Ovary (tissue), 3 donors: ENCODE data around the gene TPK1.

Experiments
- CTCF ChIP-seq, 3 donors: fragments of 450-650 bp in 2 of 3; fragments of 200-600 bp in 1 of 3; IDR thresholded peaks; one replicate each; pipeline versions ENCODE4 v1.5.1 to v1.8.0; 2016 to 2022; ENCODE audit warnings: antibody characterized with exemption in 3 of 3, mild to moderate bottlenecking in 1 of 3
- EP300 ChIP-seq: sonication (generic); formaldehyde crosslinking; IDR thresholded peaks from one replicate; pipeline ENCODE4 v1.6.1; 2017; ENCODE audit warnings: antibody characterized with exemption
- POLR2A ChIP-seq: fragments of 450-650 bp; IDR thresholded peaks from one replicate; pipeline ENCODE4 v1.6.1; 2017; ENCODE audit warnings: antibody characterized with exemption, mild to moderate bottlenecking, moderate library complexity
- donor health status: DM: no; HTN: no; CAD: no.

DNA sequence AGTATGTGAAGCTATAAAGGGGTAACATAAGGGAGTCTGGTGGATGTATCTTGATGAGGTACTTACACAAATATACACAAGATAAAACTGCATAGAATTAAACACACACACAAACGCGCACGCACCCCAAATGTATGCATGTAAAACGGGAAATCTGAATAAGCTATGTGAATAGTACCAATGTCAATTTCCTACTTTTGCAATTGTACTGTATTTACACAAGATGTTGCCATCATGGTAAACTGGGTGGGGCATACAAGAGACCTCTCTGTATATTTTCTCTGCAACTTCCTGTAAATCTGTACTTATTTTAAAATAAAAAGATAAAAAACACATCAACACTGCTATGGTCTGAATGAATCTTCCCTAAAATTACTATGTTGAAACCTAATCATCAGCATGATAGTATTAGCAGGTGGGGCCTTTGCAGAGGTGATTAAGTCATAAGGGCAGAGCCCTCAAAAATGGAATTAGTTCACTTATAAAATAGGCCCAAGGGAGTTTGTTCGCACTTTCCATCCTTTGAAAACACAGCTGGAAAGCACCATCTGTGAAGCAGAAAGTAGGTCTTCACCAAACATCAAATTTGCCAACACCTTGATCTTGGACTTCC is 30.1 kb downstream of the TPK1 start:
- TF ChIP-seq CTCF (IDR thresholded peaks at IDR 0.05): no peak
- no peak for TF ChIP-seq EP300
- no peak for TF ChIP-seq POLR2A
